Measurements from ENCODE around the gene SAMD4A. TPM values are rescaled to one million over a fixed set of nuclear protein-coding genes. Genes with fewer than 3 reads are reported as not detected.
A peak's percentile ranks its signal among the peaks of the same experiment; 100 is the strongest.

The SAMD4A gene, protein sequence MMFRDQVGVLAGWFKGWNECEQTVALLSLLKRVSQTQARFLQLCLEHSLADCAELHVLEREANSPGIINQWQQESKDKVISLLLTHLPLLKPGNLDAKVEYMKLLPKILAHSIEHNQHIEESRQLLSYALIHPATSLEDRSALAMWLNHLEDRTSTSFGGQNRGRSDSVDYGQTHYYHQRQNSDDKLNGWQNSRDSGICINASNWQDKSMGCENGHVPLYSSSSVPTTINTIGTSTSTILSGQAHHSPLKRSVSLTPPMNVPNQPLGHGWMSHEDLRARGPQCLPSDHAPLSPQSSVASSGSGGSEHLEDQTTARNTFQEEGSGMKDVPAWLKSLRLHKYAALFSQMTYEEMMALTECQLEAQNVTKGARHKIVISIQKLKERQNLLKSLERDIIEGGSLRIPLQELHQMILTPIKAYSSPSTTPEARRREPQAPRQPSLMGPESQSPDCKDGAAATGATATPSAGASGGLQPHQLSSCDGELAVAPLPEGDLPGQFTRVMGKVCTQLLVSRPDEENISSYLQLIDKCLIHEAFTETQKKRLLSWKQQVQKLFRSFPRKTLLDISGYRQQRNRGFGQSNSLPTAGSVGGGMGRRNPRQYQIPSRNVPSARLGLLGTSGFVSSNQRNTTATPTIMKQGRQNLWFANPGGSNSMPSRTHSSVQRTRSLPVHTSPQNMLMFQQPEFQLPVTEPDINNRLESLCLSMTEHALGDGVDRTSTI
- 10 to 100 TPM in 2 of 6 donors, 1 to 10 TPM in 4; 5.1 to 12.2 (median 9.6) TPM for total RNA-seq
- 1 to 10 TPM; 2.9 to 4.9 TPM for polyA plus RNA-seq

- FAIRE-seq (no peak), ATAC-seq (peak; percentile 8 to 31 (median 28)), DNase-seq (peak; percentile 59 to 89 (median 74))
- peak within 1 kb of the TSS; percentile 65 to 73 (median 66) for H3K4me3 ChIP-seq
- no peak for TF ChIP-seq CTCF (IDR thresholded peaks at IDR 0.05)
- H3K27me3 ChIP-seq, result no peaks in the 10 kb centered on the region
- no peaks in the 10 kb centered on the region for H3K9me3 ChIP-seq
- 0 to 1% methylated on average over 62 to 91 of the region's 91 CpGs for WGBS, 2 donors
- peak within 1 kb of the TSS; percentile 98 to 99 (median 98) for H3K27ac ChIP-seq
- intact Hi-C loops (cut with DNase I), result loop anchor here in 1 of 3 donors (5.0 kb wide), 1 partner anchor 126 kb away; no protein-coding TSS in a partner anchor
- peaks cover 0 to 5% (median 4%) of the 10 kb centered on the region in 3 donors for H3K4me1 ChIP-seq
- H3K36me3 ChIP-seq, result no peaks in the 10 kb centered on the region
Observed at GRCh38 chr14:54566410-54567223, at the start of gene SAMD4A. Gene SAMD4A, plus strand, starts transcription at chr14:54567128. Its CDS starts 789 bp downstream, at chr14:54567917.

DNA sequence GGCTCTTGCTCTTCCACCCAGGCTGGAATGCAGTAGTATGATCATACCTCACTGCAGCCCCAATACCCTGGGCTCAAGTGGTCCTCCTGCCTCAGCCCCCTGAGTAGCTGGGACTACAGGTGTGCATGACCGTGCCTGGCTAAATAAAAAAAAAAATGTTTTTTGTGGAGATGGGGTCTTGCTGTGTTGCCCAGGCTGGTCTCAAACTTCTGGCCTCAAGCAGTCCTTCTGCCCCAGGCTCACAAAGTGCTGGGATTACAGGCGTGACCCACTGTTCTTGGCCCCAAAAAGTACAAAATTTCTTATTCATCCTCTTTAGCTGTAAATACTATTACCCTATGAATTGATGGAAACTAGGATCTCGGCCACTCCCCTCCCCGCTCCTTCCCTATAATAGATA, 42.5 kb upstream of the SAMD4A start:
- intact Hi-C loops (cut with DNase I), result no loop called here
- no peak for FAIRE-seq
- no peaks in the 10 kb centered on the region for H3K27me3 ChIP-seq

DNA sequence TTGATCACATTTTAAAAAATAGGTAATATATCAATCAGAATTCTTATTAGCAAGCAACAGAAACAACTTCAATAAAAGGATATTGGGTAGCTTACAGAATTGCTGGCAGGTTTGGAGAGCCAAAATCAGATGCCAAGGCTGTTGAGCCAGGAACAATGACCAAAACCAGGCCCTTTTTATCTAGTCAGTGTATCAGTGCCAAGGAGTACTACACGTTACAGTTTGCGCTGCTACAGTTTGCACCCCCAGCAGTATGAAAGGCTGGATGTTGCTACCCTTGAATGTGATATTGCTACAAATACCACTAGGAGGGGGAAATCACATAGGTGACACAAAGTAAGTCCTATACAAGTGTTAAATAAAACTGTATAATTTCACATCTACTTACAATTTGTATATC, 38.0 kb upstream of the SAMD4A start:
- WGBS, 2 donors, result 85 to 87% methylated on average over 2 of the region's 2 CpGs
- Histone ChIP-seq H3K4me1 (no peaks in the 10 kb centered on the region), H3K27me3 (no peaks in the 10 kb centered on the region), H3K27ac (no peak overlapping the region), H3K9me3 (no peaks in the 10 kb centered on the region), H3K4me3 (no peak overlapping the region), H3K36me3 (peaks cover 0 to 1% (median 0%) of the 10 kb centered on the region in 3 donors)
- DNase-seq (no peak), FAIRE-seq (no peak), ATAC-seq (no peak)
- TF ChIP-seq CTCF (IDR thresholded peaks at IDR 0.05), result no peak
- intact Hi-C loops (cut with DNase I), result no loop called here

More for the DNA sequence above, 42.5 kb upstream of the SAMD4A start:
- DNase-seq (no peak), ATAC-seq (no peak)
- Histone ChIP-seq H3K36me3 (peaks cover 0 to 6% (median 0%) of the 10 kb centered on the region in 3 donors), H3K4me1 (no peaks in the 10 kb centered on the region), H3K9me3 (no peaks in the 10 kb centered on the region), H3K4me3 (no peak overlapping the region), H3K27ac (no peak overlapping the region)
- TF ChIP-seq CTCF (IDR thresholded peaks at IDR 0.05), result no peak
- WGBS, 2 donors, result 90 to 95% methylated on average over 4 of the region's 4 CpGs

DNA sequence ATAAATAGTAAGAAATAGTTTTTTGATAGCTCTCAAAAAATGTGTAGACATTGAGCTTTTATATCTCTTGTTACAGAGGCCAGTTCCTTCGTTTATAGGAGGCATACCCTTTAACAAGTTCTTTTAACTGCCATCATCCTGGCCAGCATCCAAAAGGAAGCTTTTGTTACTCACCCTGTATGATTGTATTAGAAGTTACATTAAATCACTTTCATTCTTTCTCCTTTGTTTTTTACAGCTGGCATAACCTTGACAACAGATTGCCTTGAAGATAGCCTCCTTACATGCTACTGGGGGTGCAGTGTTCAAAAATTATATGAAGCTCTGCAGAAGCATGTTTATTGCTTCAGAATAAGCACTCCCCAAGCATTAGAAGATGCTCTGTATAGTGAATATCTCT, 37.1 kb upstream of the SAMD4A start:
- TF ChIP-seq CTCF (IDR thresholded peaks at IDR 0.05), result no peak
- intact Hi-C loops (cut with DNase I), result no loop called here
- H3K9me3 ChIP-seq, result no peaks in the 10 kb centered on the region
- no peaks in the 10 kb centered on the region for H3K27me3 ChIP-seq
- no peak for DNase-seq
- 57 to 69% methylated on average over 1 of the region's 1 CpG for WGBS, 2 donors
- H3K36me3 ChIP-seq, result no peaks in the 10 kb centered on the region
- no peak for FAIRE-seq
- no peak overlapping the region for H3K4me3 ChIP-seq
- no peak for ATAC-seq
- H3K27ac ChIP-seq, result no peak overlapping the region
- H3K4me1 ChIP-seq, result no peaks in the 10 kb centered on the region
